Progenitor cell of endocrine pancreas (in vitro differentiated cells): ENCODE data around the gene BMP8B. TPM values are rescaled to one million over a fixed set of nuclear protein-coding genes. Genes with fewer than 3 reads are reported as not detected.
"Not testable (repeated sequence)": the region's sequence is repeated elsewhere in the genome, so short reads cannot be mapped to it uniquely, and the experiment has no call there.

Experiments
- DNase-seq: peaks from one replicate; pipeline ENCODE4 v3.0.0; 2021; ENCODE audit warnings: low spot score; ENCODE audit not compliant: unreplicated experiment
- H3K27ac Mint-ChIP-seq: 2 replicates; pipeline ENCODE4 v1.8.0; 2021; ENCODE audit warnings: mild to moderate bottlenecking, moderate library complexity, mixed read lengths
- H3K27me3 Mint-ChIP-seq: 2 replicates; pipeline ENCODE4 v1.8.0; 2021; ENCODE audit warnings: mixed read lengths
- H3K36me3 Mint-ChIP-seq: 2 replicates; pipeline ENCODE4 v1.8.0; 2022; ENCODE audit warnings: mixed read lengths; ENCODE audit not compliant: insufficient read depth
- H3K4me1 Mint-ChIP-seq: 2 replicates; pipeline ENCODE4 v1.8.0; 2021; ENCODE audit warnings: low read depth, mixed read lengths
- H3K4me3 Mint-ChIP-seq: 2 replicates; pipeline ENCODE4 v1.8.0; 2021; ENCODE audit warnings: low read depth, mild to moderate bottlenecking, moderate library complexity, mixed read lengths
- H3K9me3 Mint-ChIP-seq: 2 replicates; pipeline ENCODE4 v1.8.0; 2021; ENCODE audit warnings: low read depth, mixed read lengths
- total RNA-seq: library from RNA; stranded (reverse); gene quantifications from 2 replicates; pipeline ENCODE4 v1.2.1, GENCODE V29; 2021
- TF ChIP-seq, protein P1 (sequence below): fragments of 200-600 bp; sonication (generic); IDR thresholded peaks from one replicate; pipeline ENCODE4 v1.5.0; 2021; ENCODE audit warnings: antibody characterized with exemption, mild to moderate bottlenecking; ENCODE audit not compliant: unreplicated experiment

BMP8B gene
- total RNA-seq, 1 donor from 2014 or later, result 0.91 TPM

DNA sequence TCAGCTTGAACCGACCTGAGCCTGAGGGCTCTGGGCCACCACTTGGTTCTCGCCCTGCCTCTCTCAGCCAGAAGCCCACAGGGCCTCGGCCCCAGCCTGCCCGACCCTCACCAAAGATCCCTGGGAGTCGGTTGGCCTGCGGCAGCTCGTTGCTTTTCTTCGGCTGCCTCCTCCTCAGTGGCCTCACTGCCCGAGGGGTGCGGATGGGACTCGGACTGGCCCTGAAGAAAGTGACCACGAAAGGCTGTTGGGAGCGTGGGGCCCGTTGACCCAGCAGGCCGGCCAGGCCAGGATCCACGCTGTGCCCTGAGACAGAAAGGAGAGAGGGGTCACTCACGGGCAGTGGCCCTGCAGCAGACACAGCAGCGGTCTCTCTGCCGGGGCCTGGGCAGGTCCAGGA lies 24.2 kb downstream of the BMP8B start:
- not testable (repeated sequence) for H3K9me3 Mint-ChIP-seq, H3K4me3 Mint-ChIP-seq, DNase-seq, H3K4me1 Mint-ChIP-seq, H3K27ac Mint-ChIP-seq, H3K36me3 Mint-ChIP-seq, H3K27me3 Mint-ChIP-seq

DNA sequence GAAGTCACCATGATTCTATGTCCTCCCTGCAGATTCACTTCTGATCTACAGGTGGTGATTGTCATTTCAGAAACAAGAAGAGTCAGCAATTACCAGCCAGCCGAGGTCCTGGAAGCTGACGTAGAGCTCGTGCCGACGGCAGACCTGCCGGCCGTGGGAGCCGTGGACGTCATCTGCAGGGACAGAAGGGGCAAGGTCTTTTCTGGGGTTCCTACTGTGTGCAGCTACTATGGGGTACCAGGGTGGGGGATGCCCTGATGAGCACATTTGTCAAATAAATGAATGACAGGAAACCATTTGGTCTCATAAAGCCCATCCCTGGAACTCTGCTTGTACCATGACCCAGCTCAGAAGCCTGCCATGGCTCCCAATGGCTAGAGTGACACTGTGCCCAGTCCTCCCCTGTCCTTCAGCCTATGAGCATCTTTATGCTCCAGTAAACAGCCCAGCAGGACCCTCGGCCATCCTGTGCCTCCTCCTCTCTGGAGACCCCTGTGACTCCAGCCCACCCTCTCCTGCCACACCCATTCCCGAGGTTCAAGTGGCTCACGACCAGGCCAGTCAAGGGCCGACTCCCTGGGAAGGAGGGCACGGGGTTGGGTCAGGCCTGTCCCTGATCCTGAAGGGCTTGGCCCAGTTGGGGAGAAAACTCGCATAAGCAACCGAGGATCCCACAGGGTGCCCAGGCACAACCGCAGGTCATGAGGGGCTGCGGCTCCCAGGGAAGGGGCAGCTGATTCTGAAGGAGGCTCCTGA lies 24.9 kb downstream of the BMP8B start:
- not testable (repeated sequence) for H3K36me3 Mint-ChIP-seq, H3K4me1 Mint-ChIP-seq, H3K9me3 Mint-ChIP-seq, H3K27me3 Mint-ChIP-seq, DNase-seq, H3K27ac Mint-ChIP-seq, H3K4me3 Mint-ChIP-seq

DNA sequence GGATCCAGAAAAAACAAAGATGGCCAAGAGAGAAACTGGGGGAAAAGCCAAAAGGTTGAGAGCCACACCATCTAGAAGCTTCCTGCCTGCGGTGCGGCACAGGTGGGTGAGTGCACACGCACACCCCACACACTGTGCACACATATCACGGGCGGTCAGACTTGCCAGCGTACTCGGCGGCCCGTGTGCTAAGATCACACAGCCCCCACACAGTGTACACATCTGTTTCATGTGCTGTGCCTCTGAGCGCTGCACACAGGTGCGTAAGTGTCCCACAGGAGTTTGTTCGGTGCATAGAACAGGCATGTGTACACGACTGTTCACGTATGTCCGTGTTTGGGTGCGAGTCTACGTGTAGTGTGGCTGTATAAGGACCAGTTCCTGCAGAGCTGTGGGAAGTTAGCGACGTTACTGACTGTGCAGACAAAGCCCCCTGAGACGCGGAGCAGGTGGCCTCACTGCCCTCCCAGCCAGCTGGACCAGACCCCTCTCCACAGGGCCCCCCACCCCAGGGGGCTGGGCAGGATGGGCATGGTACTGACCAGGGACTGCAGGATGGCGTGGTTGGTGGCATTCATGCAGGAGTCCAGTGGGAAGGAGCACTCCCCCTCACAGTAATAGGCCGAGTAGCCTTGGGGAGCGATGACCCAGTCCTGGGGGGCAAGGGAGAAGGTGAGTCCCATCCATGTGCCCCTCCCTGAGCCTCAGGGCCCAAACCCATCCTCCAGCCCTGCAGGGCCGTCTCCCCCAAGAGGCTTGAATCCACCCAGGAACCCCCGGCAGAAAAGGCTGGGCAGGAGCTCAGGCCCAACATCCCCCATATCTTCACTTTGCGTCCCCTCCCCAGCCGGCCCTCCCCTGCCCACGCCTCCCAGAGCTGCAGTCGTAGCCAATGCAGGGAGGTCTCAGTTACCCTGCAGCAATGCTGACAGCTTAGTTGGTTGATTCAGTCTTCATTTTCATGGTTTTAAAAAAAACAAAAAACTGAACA lies 25.8 kb downstream of the BMP8B start:
- no peaks in the 10 kb centered on the region for H3K27me3 Mint-ChIP-seq
- TF ChIP-seq, protein P1, sequence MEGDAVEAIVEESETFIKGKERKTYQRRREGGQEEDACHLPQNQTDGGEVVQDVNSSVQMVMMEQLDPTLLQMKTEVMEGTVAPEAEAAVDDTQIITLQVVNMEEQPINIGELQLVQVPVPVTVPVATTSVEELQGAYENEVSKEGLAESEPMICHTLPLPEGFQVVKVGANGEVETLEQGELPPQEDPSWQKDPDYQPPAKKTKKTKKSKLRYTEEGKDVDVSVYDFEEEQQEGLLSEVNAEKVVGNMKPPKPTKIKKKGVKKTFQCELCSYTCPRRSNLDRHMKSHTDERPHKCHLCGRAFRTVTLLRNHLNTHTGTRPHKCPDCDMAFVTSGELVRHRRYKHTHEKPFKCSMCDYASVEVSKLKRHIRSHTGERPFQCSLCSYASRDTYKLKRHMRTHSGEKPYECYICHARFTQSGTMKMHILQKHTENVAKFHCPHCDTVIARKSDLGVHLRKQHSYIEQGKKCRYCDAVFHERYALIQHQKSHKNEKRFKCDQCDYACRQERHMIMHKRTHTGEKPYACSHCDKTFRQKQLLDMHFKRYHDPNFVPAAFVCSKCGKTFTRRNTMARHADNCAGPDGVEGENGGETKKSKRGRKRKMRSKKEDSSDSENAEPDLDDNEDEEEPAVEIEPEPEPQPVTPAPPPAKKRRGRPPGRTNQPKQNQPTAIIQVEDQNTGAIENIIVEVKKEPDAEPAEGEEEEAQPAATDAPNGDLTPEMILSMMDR, result no peak

DNA sequence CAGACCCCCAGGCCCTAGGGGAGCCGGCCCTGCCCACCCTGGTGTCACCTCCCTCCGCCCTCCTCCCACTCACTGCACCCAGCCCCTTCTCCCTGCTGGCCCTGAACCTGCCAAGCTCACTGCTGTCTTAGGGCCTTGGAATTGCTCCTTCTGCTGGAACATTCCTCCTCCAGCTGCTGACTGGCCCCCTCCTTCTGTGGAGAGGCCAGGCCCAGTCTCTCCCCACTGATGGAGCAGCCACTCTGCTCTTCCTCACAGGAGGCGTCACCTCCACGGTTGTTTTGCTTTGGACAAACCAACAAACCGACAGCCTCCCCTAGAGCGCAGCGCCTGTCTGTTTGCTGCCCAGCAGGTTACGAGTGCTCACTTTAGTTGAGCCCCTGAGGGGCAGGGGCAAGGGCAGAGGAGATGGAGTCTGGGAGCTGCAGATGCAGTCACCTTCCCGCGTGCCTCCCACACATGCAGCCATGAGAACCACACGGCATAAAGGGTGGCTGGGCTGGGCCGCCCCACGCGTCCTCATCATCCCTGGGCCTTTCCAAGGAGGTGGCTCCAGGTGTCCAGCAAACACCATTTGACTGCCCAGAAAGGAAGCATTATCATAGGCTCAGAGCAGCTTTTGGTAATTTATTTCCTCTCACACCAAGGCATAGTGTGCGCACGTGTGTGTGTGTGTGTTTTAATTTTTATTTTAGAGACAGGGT lies 27.0 kb downstream of the BMP8B start:
- H3K9me3 Mint-ChIP-seq, result no peaks in the 10 kb centered on the region
- no peak overlapping the region for H3K27ac Mint-ChIP-seq
- peaks cover 2% of the 10 kb centered on the region for H3K4me1 Mint-ChIP-seq
- TF ChIP-seq, protein P1, result no peak
- peaks cover 10% of the 10 kb centered on the region for H3K36me3 Mint-ChIP-seq
- no peaks in the 10 kb centered on the region for H3K27me3 Mint-ChIP-seq
- no peak overlapping the region for H3K4me3 Mint-ChIP-seq
- DNase-seq, result no peak

More for the DNA sequence above, 25.8 kb downstream of the BMP8B start:
- Mint-ChIP-seq H3K9me3 (no peaks in the 10 kb centered on the region), H3K27ac (no peak overlapping the region), H3K36me3 (peaks cover 3% of the 10 kb centered on the region), H3K4me3 (no peak overlapping the region), H3K4me1 (peaks cover 2% of the 10 kb centered on the region)
- no peak for DNase-seq

DNA sequence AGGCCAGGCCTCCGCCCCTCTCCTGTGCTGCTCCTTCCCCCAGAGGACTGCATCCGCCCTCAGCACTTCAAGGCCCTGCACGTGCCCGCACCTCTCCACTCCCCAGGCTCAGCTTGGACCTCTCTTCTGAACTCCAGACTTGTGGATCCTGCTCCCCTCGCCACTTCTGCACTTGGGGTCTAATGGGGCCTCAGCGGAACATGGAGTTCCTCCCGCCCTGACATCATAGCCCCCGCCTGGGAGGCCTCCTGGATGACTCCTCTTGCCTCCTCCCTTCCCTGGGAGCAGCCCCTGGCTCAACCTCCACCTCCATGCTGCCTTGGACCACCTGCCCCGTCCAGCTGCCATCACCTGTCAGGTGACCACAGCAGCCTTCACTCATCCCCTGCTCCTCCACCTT lies 27.6 kb downstream of the BMP8B start:
- Mint-ChIP-seq H3K4me3 (no peak overlapping the region), H3K4me1 (no peaks in the 10 kb centered on the region), H3K27me3 (no peaks in the 10 kb centered on the region), H3K27ac (no peak overlapping the region), H3K9me3 (no peaks in the 10 kb centered on the region), H3K36me3 (peaks cover 12% of the 10 kb centered on the region)
- DNase-seq, result no peak
- TF ChIP-seq, protein P1, result no peak
